Testis (tissue), 2 donors: ENCODE measurements around the gene USP48.

Source experiments
- POLR2A ChIP-seq: fragments of 450-650 bp; IDR thresholded peaks from one replicate; pipeline ENCODE4 v1.6.1; 2017; ENCODE audit warnings: antibody characterized with exemption, mild to moderate bottlenecking, moderate library complexity
- TF ChIP-seq, protein P1 (sequence below), 3 experiments: fragments of 450-650 bp in 2 of 3; fragments of 200-600 bp in 1 of 3; sonication (generic) in 1 of 3; IDR thresholded peaks; one replicate each; pipeline ENCODE4 v1.5.1; 2016 to 2019; ENCODE audit warnings: antibody characterized with exemption in 3 of 3, mild to moderate bottlenecking in 2 of 3, moderate library complexity in 1 of 3

DNA sequence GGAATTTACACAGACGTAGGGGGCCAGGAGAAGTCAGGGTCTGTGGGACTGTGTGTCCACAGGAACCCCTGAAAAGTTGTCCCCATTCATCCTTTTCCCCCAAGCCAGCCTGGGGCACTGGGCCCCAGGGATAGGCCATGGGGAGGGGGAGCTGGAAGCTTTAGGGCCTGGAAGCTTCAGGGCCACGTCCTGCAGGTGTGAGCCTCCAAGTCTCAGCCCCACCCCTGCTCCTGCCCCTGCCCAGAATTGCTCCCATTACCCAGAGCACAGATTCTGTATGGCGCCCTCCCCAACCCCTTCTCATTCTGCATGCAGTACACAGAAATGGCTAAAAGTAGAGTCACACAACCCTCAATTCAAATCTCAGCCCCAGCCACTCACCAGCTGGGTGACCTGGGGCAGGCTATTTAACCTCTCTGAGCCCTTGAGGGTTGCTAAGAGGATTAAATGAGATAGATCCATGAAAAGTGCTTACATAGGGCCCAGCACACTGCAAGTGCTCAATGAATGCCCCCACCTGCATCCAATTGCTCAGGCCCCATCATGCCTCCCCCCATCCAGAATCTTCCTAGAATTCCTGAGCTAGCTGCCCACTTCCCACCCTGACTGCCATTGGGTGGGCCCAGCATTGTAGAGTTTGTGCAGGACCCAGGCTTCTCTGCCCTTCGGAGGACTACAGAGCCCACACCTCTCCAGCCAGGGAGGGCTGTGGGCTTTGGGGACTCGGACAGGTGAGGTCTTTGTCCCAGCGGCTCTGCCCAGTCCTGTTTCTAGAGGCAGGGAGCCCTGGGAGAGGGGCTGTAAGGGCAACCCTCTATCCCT lies 120.3 kb downstream of the USP48 start:
- TF ChIP-seq, protein P1, sequence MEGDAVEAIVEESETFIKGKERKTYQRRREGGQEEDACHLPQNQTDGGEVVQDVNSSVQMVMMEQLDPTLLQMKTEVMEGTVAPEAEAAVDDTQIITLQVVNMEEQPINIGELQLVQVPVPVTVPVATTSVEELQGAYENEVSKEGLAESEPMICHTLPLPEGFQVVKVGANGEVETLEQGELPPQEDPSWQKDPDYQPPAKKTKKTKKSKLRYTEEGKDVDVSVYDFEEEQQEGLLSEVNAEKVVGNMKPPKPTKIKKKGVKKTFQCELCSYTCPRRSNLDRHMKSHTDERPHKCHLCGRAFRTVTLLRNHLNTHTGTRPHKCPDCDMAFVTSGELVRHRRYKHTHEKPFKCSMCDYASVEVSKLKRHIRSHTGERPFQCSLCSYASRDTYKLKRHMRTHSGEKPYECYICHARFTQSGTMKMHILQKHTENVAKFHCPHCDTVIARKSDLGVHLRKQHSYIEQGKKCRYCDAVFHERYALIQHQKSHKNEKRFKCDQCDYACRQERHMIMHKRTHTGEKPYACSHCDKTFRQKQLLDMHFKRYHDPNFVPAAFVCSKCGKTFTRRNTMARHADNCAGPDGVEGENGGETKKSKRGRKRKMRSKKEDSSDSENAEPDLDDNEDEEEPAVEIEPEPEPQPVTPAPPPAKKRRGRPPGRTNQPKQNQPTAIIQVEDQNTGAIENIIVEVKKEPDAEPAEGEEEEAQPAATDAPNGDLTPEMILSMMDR (IDR thresholded peaks at IDR 0.05): no peak
- no peak for TF ChIP-seq POLR2A
